HepG2 (cell line): ENCODE measurements around the gene DCTN2. TPM values are rescaled to one million over a fixed set of nuclear protein-coding genes. Genes with fewer than 3 reads are reported as not detected.

Experiments
- CAMTA2 ChIP-seq: sonication (generic); formaldehyde crosslinking; IDR thresholded peaks from 2 replicates; pipeline ENCODE4 v1.4.0; 2020; ENCODE audit warnings: mild to moderate bottlenecking, missing genetic modification reagents, borderline replicate concordance
- KDM5B ChIP-seq: sonication (generic); formaldehyde crosslinking; IDR thresholded peaks from 2 replicates; pipeline ENCODE4 v1.4.0; 2020; ENCODE audit warnings: missing genetic modification reagents, mild to moderate bottlenecking, borderline replicate concordance
- RBFOX2 ChIP-seq: fragments of 200-400 bp; formaldehyde crosslinking; IDR thresholded peaks from 2 replicates; pipeline ENCODE4 v1.6.1; 2017; ENCODE audit warnings: low read depth, mild to moderate bottlenecking, low read length
- RBM39 ChIP-seq: fragments of 200-400 bp; formaldehyde crosslinking; IDR thresholded peaks from one replicate; pipeline ENCODE4 v1.6.1; 2018; ENCODE audit warnings: antibody characterized with exemption, mild to moderate bottlenecking, low read depth, low read length; ENCODE audit not compliant: poor library complexity, severe bottlenecking
- YY1 ChIP-seq: IDR thresholded peaks from 2 replicates; pipeline ENCODE4 v1.6.1; 2011; ENCODE audit warnings: low read length, low read depth, moderate library complexity, mild to moderate bottlenecking; ENCODE audit not compliant: insufficient read depth, insufficient replicate concordance
- ZNF333 ChIP-seq: sonication (generic); formaldehyde crosslinking; IDR thresholded peaks from 2 replicates; pipeline ENCODE4 v1.4.0; 2020; ENCODE audit warnings: mild to moderate bottlenecking, missing genetic modification reagents, borderline replicate concordance
- ZNF784 ChIP-seq: sonication (generic); formaldehyde crosslinking; IDR thresholded peaks from 2 replicates; pipeline ENCODE4 v1.5.1; 2020; ENCODE audit warnings: missing genetic modification reagents, mild to moderate bottlenecking, borderline replicate concordance
- ZNF816 ChIP-seq: sonication (generic); formaldehyde crosslinking; IDR thresholded peaks from 2 replicates; pipeline ENCODE4 v1.8.0; 2022; ENCODE audit warnings: missing genetic modification reagents, mild to moderate bottlenecking, borderline replicate concordance
- ZNF850 ChIP-seq: sonication (generic); formaldehyde crosslinking; conservative IDR thresholded peaks from 2 replicates; pipeline ENCODE4 v1.9.0; 2021; ENCODE audit warnings: mild to moderate bottlenecking, missing genetic modification reagents
- polyA plus RNA-seq, 8 experiments: library from polyadenylated mRNA; depleted of rRNA in 3 of 8; stranded (reverse) in 7 of 8; unstranded in 1 of 8; fragments of >200 nt; fragmentation: Illumina TruSeq in 4 of 8; extraction: Trizol in 4 of 8; gene quantifications; 2 replicates each; pipeline versions ENCODE4 v1.2.1 to v1.2.3, GENCODE V29; 2011 to 2016; ENCODE audit warnings: low read depth in 4 of 8, missing spikeins in 1 of 8, mixed read lengths in 1 of 8; ENCODE audit not compliant: insufficient read depth in 1 of 8
- total RNA-seq, 5 experiments: library from RNA; depleted of rRNA; stranded (reverse); fragments of >200 nt; fragmentation: Illumina TruSeq; extraction: Trizol; gene quantifications; 2 replicates each; pipeline ENCODE4 v1.2.3, GENCODE V29; 2016; ENCODE audit warnings: low read depth in 1 of 5
- TF ChIP-seq, protein P1 (sequence below), 2 experiments: sonication (generic) in 1 of 2; formaldehyde crosslinking in 1 of 2; IDR thresholded peaks; 2 replicates each; pipeline versions ENCODE4 v1.4.0 to v1.6.1; 2016 to 2020; ENCODE audit warnings: borderline replicate concordance in 1 of 2, low read depth in 1 of 2, mild to moderate bottlenecking in 1 of 2, missing genetic modification reagents in 1 of 2
- TF ChIP-seq, protein P2 (sequence below): sonication (generic); formaldehyde crosslinking; IDR thresholded peaks from 2 replicates; pipeline ENCODE4 v1.5.1; 2020; ENCODE audit warnings: mild to moderate bottlenecking, missing genetic modification reagents, borderline replicate concordance
- TF ChIP-seq, protein P3 (sequence below): conservative IDR thresholded peaks from 2 replicates; pipeline ENCODE4 v1.6.1; 2018; ENCODE audit warnings: missing genetic modification reagents

DCTN2 gene
- total and polyA plus RNA-seq, 2 of the 13 experiments (the other 11 are each of a cell fraction or from before 2014, with no cell fraction given) = 72.0 to 77.4 TPM

GRCh38 chr12:57590864-57591781 lies 44.1 kb upstream of the DCTN2 start, which contains the start of gene PIP4K2C (continued):
- TF ChIP-seq, protein P1, sequence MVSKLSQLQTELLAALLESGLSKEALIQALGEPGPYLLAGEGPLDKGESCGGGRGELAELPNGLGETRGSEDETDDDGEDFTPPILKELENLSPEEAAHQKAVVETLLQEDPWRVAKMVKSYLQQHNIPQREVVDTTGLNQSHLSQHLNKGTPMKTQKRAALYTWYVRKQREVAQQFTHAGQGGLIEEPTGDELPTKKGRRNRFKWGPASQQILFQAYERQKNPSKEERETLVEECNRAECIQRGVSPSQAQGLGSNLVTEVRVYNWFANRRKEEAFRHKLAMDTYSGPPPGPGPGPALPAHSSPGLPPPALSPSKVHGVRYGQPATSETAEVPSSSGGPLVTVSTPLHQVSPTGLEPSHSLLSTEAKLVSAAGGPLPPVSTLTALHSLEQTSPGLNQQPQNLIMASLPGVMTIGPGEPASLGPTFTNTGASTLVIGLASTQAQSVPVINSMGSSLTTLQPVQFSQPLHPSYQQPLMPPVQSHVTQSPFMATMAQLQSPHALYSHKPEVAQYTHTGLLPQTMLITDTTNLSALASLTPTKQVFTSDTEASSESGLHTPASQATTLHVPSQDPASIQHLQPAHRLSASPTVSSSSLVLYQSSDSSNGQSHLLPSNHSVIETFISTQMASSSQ (IDR thresholded peaks at IDR 0.05; ENCODE audit: low read depth) = no peak
- TF ChIP-seq, protein P1 (CRISPR knock-in tag; IDR thresholded peaks at IDR 0.05; ENCODE audit: borderline replicate concordance) = 0 out of 2 replicates have a peak, but pooled peaks have one; percentile 30
- no peak for TF ChIP-seq ZNF333 (CRISPR knock-in tag)
- TF ChIP-seq ZNF850 (CRISPR knock-in tag) = no peak
- TF ChIP-seq KDM5B = peak; percentile 77
- TF ChIP-seq, protein P2, sequence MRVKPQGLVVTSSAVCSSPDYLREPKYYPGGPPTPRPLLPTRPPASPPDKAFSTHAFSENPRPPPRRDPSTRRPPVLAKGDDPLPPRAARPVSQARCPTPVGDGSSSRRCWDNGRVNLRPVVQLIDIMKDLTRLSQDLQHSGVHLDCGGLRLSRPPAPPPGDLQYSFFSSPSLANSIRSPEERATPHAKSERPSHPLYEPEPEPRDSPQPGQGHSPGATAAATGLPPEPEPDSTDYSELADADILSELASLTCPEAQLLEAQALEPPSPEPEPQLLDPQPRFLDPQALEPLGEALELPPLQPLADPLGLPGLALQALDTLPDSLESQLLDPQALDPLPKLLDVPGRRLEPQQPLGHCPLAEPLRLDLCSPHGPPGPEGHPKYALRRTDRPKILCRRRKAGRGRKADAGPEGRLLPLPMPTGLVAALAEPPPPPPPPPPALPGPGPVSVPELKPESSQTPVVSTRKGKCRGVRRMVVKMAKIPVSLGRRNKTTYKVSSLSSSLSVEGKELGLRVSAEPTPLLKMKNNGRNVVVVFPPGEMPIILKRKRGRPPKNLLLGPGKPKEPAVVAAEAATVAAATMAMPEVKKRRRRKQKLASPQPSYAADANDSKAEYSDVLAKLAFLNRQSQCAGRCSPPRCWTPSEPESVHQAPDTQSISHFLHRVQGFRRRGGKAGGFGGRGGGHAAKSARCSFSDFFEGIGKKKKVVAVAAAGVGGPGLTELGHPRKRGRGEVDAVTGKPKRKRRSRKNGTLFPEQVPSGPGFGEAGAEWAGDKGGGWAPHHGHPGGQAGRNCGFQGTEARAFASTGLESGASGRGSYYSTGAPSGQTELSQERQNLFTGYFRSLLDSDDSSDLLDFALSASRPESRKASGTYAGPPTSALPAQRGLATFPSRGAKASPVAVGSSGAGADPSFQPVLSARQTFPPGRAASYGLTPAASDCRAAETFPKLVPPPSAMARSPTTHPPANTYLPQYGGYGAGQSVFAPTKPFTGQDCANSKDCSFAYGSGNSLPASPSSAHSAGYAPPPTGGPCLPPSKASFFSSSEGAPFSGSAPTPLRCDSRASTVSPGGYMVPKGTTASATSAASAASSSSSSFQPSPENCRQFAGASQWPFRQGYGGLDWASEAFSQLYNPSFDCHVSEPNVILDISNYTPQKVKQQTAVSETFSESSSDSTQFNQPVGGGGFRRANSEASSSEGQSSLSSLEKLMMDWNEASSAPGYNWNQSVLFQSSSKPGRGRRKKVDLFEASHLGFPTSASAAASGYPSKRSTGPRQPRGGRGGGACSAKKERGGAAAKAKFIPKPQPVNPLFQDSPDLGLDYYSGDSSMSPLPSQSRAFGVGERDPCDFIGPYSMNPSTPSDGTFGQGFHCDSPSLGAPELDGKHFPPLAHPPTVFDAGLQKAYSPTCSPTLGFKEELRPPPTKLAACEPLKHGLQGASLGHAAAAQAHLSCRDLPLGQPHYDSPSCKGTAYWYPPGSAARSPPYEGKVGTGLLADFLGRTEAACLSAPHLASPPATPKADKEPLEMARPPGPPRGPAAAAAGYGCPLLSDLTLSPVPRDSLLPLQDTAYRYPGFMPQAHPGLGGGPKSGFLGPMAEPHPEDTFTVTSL (CRISPR knock-in tag) = peak; percentile 15
- TF ChIP-seq, protein P3, sequence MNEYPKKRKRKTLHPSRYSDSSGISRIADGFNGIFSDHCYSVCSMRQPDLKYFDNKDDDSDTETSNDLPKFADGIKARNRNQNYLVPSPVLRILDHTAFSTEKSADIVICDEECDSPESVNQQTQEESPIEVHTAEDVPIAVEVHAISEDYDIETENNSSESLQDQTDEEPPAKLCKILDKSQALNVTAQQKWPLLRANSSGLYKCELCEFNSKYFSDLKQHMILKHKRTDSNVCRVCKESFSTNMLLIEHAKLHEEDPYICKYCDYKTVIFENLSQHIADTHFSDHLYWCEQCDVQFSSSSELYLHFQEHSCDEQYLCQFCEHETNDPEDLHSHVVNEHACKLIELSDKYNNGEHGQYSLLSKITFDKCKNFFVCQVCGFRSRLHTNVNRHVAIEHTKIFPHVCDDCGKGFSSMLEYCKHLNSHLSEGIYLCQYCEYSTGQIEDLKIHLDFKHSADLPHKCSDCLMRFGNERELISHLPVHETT (CRISPR knock-in tag) = no peak
- no peak; the same call in 1 of the 2 replicates for TF ChIP-seq ZNF816 (CRISPR knock-in tag)
- TF ChIP-seq RBFOX2 = peak; percentile 87
- 0 out of 2 replicates have a peak, but pooled peaks have one; percentile 48 for TF ChIP-seq ZNF784
- peak; percentile 80 for TF ChIP-seq YY1
- peak; percentile 71 for TF ChIP-seq RBM39
- 0 out of 2 replicates have a peak, but pooled peaks have one; percentile 67 for TF ChIP-seq CAMTA2 (CRISPR knock-in tag)
